Stimulated activated CD4-positive, alpha-beta T cell treated with anti-CD3 and anti-CD28 coated beads, Interleukin-4, amount 100 ng/mL, for 48 hours (primary cell): Measurements from ENCODE around the gene SDK2.

Experiments
- DNase-seq, 2 donors: peaks; one replicate each; pipeline ENCODE4 v3.0.0-alpha.2; 2020; ENCODE audit warnings: low read depth in 2 of 2

Gene SDK2

GRCh38 chr17:73419051-73419450 is 225.2 kb downstream of the SDK2 start:
- DNase-seq, result no peak

- DNase-seq, result no peak
Observed at GRCh38 chr17:73415782-73416181, 228.5 kb downstream of the SDK2 start.

- no peak for DNase-seq
Observed at GRCh38 chr17:73414171-73414955, 229.9 kb downstream of the SDK2 start.

- no peak for DNase-seq
Observed at GRCh38 chr17:73412914-73413313, 231.3 kb downstream of the SDK2 start.

GRCh38 chr17:73411313-73411747 is 232.9 kb downstream of the SDK2 start:
- no peak for DNase-seq

- no peak for DNase-seq
Observed at GRCh38 chr17:73410586-73411312, 233.5 kb downstream of the SDK2 start.

- DNase-seq, result no peak
Observed at GRCh38 chr17:73404246-73404645, 240.0 kb downstream of the SDK2 start.

- no peak for DNase-seq
Observed at GRCh38 chr17:73402466-73402865, 241.8 kb downstream of the SDK2 start.

- DNase-seq, result no peak
Observed at GRCh38 chr17:73401911-73402310, 242.3 kb downstream of the SDK2 start.

- no peak for DNase-seq
Observed at GRCh38 chr17:73400915-73401545, 243.2 kb downstream of the SDK2 start.

GRCh38 chr17:73399056-73399455 is 245.2 kb downstream of the SDK2 start:
- DNase-seq, result no peak

- no peak for DNase-seq
Observed at GRCh38 chr17:73397856-73398540, 246.2 kb downstream of the SDK2 start.

GRCh38 chr17:73397278-73397826 is 246.9 kb downstream of the SDK2 start:
- DNase-seq, result no peak

GRCh38 chr17:73396431-73397277 is 247.6 kb downstream of the SDK2 start:
- DNase-seq, result no peak

GRCh38 chr17:73394512-73395450 is 249.5 kb downstream of the SDK2 start:
- DNase-seq, result no peak

- DNase-seq, result no peak
Observed at GRCh38 chr17:73393962-73394361, 250.3 kb downstream of the SDK2 start.

- DNase-seq, result no peak
Observed at GRCh38 chr17:73393381-73393780, 250.9 kb downstream of the SDK2 start.

- DNase-seq, result no peak
Observed at GRCh38 chr17:73391331-73392265, 252.6 kb downstream of the SDK2 start.

- DNase-seq, result no peak
Observed at GRCh38 chr17:73390851-73391250, 253.4 kb downstream of the SDK2 start.
